Cortex of kidney (tissue), 1 donor: ENCODE results near the gene TMEM115.
A peak's percentile ranks its signal among the peaks of the same experiment; 100 is the strongest.

Experiments
- DNase-seq: peaks from one replicate; lab custom pipeline; 2025; lab: John Stamatoyannopoulos, UW

TMEM115 gene

GRCh38 chr3:50358911-50359759 is at the start of gene TMEM115:
TMEM115 (minus strand) TSS chr3:50359521; CDS start chr3:50359063, 458 bp downstream.
- peak; percentile 46 for DNase-seq

- no peak for DNase-seq
These were observed 49.2 kb upstream of the TMEM115 start for GRCh38 chr3:50408443-50408944.

GRCh38 chr3:50406487-50406886 is 47.2 kb upstream of the TMEM115 start:
- no peak for DNase-seq

GRCh38 chr3:50405249-50405648 is 45.9 kb upstream of the TMEM115 start:
- no peak for DNase-seq

- no peak for DNase-seq
These were observed 42.8 kb upstream of the TMEM115 start for GRCh38 chr3:50401978-50402595.

GRCh38 chr3:50396502-50396901 is 37.2 kb upstream of the TMEM115 start:
- DNase-seq, result no peak

GRCh38 chr3:50395070-50395860 is 35.9 kb upstream of the TMEM115 start:
- no peak for DNase-seq

GRCh38 chr3:50393061-50393460 is 33.7 kb upstream of the TMEM115 start:
- no peak for DNase-seq

- no peak for DNase-seq
These were observed 32.9 kb upstream of the TMEM115 start for GRCh38 chr3:50392101-50392715.

- DNase-seq, result no peak
These were observed 31.3 kb upstream of the TMEM115 start for GRCh38 chr3:50390508-50391224.

GRCh38 chr3:50389414-50389767 is 30.1 kb upstream of the TMEM115 start:
- no peak for DNase-seq

- no peak for DNase-seq
These were observed 29.5 kb upstream of the TMEM115 start for GRCh38 chr3:50388720-50389413.

- no peak for DNase-seq
These were observed 28.8 kb upstream of the TMEM115 start for GRCh38 chr3:50388016-50388719.

GRCh38 chr3:50385754-50386153 is 26.4 kb upstream of the TMEM115 start:
- no peak for DNase-seq

- DNase-seq, result no peak
These were observed 24.4 kb upstream of the TMEM115 start for GRCh38 chr3:50383750-50384149.

GRCh38 chr3:50382722-50383121 is 23.4 kb upstream of the TMEM115 start:
- no peak for DNase-seq

- no peak for DNase-seq
These were observed 22.1 kb upstream of the TMEM115 start for GRCh38 chr3:50381383-50381782.

GRCh38 chr3:50380405-50381085 is 21.2 kb upstream of the TMEM115 start:
- DNase-seq, result no peak

GRCh38 chr3:50378757-50379156 is 19.4 kb upstream of the TMEM115 start:
- DNase-seq, result no peak

- no peak for DNase-seq
These were observed 18.7 kb upstream of the TMEM115 start for GRCh38 chr3:50378024-50378423.
